Osteocyte (in vitro differentiated cells): Measurements from ENCODE around the gene SUPT7L. TPM values are rescaled to one million over a fixed set of nuclear protein-coding genes. Genes with fewer than 3 reads are reported as not detected.
A peak's percentile ranks its signal among the peaks of the same experiment; 100 is the strongest.

Experiments
- DNase-seq: peaks from one replicate; pipeline ENCODE4 v3.0.0; 2021; ENCODE audit warnings: mixed read lengths; ENCODE audit not compliant: unreplicated experiment; ENCODE audit errors: extremely low spot score
- H3K27ac Mint-ChIP-seq: one replicate; pipeline ENCODE4 v1.8.0; 2021; ENCODE audit warnings: mild to moderate bottlenecking, mixed read lengths; ENCODE audit not compliant: unreplicated experiment
- H3K27me3 Mint-ChIP-seq: one replicate; pipeline ENCODE4 v1.8.0; 2021; ENCODE audit warnings: mixed read lengths; ENCODE audit not compliant: unreplicated experiment
- H3K36me3 Mint-ChIP-seq: one replicate; pipeline ENCODE4 v1.8.0; 2021; ENCODE audit warnings: mixed read lengths; ENCODE audit not compliant: unreplicated experiment
- H3K4me1 Mint-ChIP-seq: one replicate; pipeline ENCODE4 v1.8.0; 2021; ENCODE audit warnings: mixed read lengths; ENCODE audit not compliant: unreplicated experiment
- H3K4me3 Mint-ChIP-seq: one replicate; pipeline ENCODE4 v1.8.0; 2021; ENCODE audit warnings: mild to moderate bottlenecking, moderate library complexity, mixed read lengths; ENCODE audit not compliant: unreplicated experiment
- H3K9me3 Mint-ChIP-seq: one replicate; pipeline ENCODE4 v1.8.0; 2021; ENCODE audit warnings: mixed read lengths; ENCODE audit not compliant: unreplicated experiment
- CTCF ChIP-seq: fragments of 200-600 bp; sonication (generic); IDR thresholded peaks from 2 replicates; pipeline ENCODE4 v1.5.0; 2021; ENCODE audit warnings: antibody characterized with exemption, mild to moderate bottlenecking, moderate library complexity
- long read RNA-seq: library from polyadenylated mRNA; unstranded; transcript quantifications from one replicate; pipeline ENCODE4 v2.0.0, GENCODE V29; 2021
- total RNA-seq: library from RNA; stranded (reverse); gene quantifications from 2 replicates; pipeline ENCODE4 v1.2.1, GENCODE V29; 2021

Gene SUPT7L
- total RNA-seq, result 37.9 and 41.2 TPM in 2 replicates
- long read RNA-seq, full-length matches to known transcripts, result 214 of 311 reads
- long read RNA-seq, partial matches to known transcripts, result 34 of 311 reads
- long read RNA-seq, other reads (novel, unspliced or antisense), result 63 of 311 reads

GRCh38 chr2:27663285-27664153 lies at the start of gene SUPT7L, which contains the start of gene SLC4A1AP:
Gene SUPT7L (minus strand): TSS chr2:27663614. CDS start chr2:27662192, 1,422 bp downstream.
Gene SLC4A1AP (plus strand): TSS chr2:27663889. CDS start chr2:27663915, 26 bp downstream.
- H3K4me3 Mint-ChIP-seq, result peak within 1 kb of the TSS; percentile 97
- peaks cover 34% of the 10 kb centered on the region for H3K36me3 Mint-ChIP-seq
- H3K9me3 Mint-ChIP-seq, result no peaks in the 10 kb centered on the region
- no peak for TF ChIP-seq CTCF
- peak; percentile 89 for DNase-seq
- H3K4me1 Mint-ChIP-seq, result peaks cover 29% of the 10 kb centered on the region
- H3K27ac Mint-ChIP-seq, result peak within 1 kb of the TSS; percentile 99
- H3K27me3 Mint-ChIP-seq, result no peaks in the 10 kb centered on the region

- no peak for DNase-seq
- Mint-ChIP-seq H3K9me3 (no peaks in the 10 kb centered on the region), H3K27me3 (no peaks in the 10 kb centered on the region), H3K4me3 (no peak overlapping the region), H3K4me1 (peaks cover 17% of the 10 kb centered on the region), H3K27ac (no peak overlapping the region), H3K36me3 (no peaks in the 10 kb centered on the region)
- no peak for TF ChIP-seq CTCF
Measured at GRCh38 chr2:27713201-27713600, 49.8 kb upstream of the SUPT7L start.

GRCh38 chr2:27712522-27712921 lies 49.1 kb upstream of the SUPT7L start:
- Mint-ChIP-seq H3K9me3 (no peaks in the 10 kb centered on the region), H3K27ac (no peak overlapping the region), H3K4me3 (no peak overlapping the region), H3K27me3 (no peaks in the 10 kb centered on the region), H3K4me1 (peaks cover 22% of the 10 kb centered on the region), H3K36me3 (no peaks in the 10 kb centered on the region)
- DNase-seq, result no peak
- no peak for TF ChIP-seq CTCF

GRCh38 chr2:27711804-27712203 lies 48.4 kb upstream of the SUPT7L start:
- Mint-ChIP-seq H3K4me3 (no peak overlapping the region), H3K9me3 (no peaks in the 10 kb centered on the region), H3K4me1 (peaks cover 22% of the 10 kb centered on the region), H3K27ac (no peak overlapping the region), H3K27me3 (no peaks in the 10 kb centered on the region), H3K36me3 (no peaks in the 10 kb centered on the region)
- no peak for TF ChIP-seq CTCF
- DNase-seq, result no peak
